Skeletal muscle satellite cell (primary cell): ENCODE measurements around the gene COX10.

Experiments
- H3K27me3 ChIP-seq: 2 replicates; pipeline ENCODE4 v1.7.0; 2013; ENCODE audit warnings: low read length; ENCODE audit not compliant: control insufficient read depth, insufficient read depth
- H3K36me3 ChIP-seq: 2 replicates; pipeline ENCODE4 v1.7.0; 2013; ENCODE audit warnings: mild to moderate bottlenecking, control low read depth, low read length; ENCODE audit not compliant: insufficient read depth
- H3K4me1 ChIP-seq: 2 replicates; pipeline ENCODE4 v1.7.0; 2013; ENCODE audit warnings: low read length; ENCODE audit not compliant: control insufficient read depth, insufficient read depth
- H3K4me2 ChIP-seq: 2 replicates; pipeline ENCODE4 v1.7.0; 2013; ENCODE audit warnings: mild to moderate bottlenecking, low read length
- H3K4me3 ChIP-seq: 2 replicates; pipeline ENCODE4 v1.7.0; 2013; ENCODE audit warnings: low read length
- H3K9ac ChIP-seq: 2 replicates; pipeline ENCODE4 v1.7.0; 2013; ENCODE audit warnings: mild to moderate bottlenecking, low read depth, low read length, moderate library complexity
- H3K9me3 ChIP-seq: replicated peaks from 2 replicates; pipeline ENCODE4 v1.7.0; 2013; ENCODE audit warnings: mild to moderate bottlenecking, control low read depth, low read length

The COX10 gene

GRCh38 chr17:14201021-14201987 is 132.0 kb downstream of the COX10 start:
- Histone ChIP-seq H3K4me2 (no peak overlapping the region), H3K36me3 (peaks cover 4% of the 10 kb centered on the region), H3K9ac (no peak overlapping the region), H3K27me3 (no peaks in the 10 kb centered on the region), H3K9me3 (no peaks in the 10 kb centered on the region), H3K4me3 (no peak overlapping the region), H3K4me1 (no peaks in the 10 kb centered on the region)

- Histone ChIP-seq H3K36me3 (peaks cover 4% of the 10 kb centered on the region), H3K4me1 (no peaks in the 10 kb centered on the region), H3K9me3 (no peaks in the 10 kb centered on the region), H3K4me3 (no peak overlapping the region), H3K9ac (no peak overlapping the region), H3K27me3 (no peaks in the 10 kb centered on the region), H3K4me2 (no peak overlapping the region)
These were observed 132.7 kb downstream of the COX10 start for GRCh38 chr17:14201988-14202380.

GRCh38 chr17:14202388-14203166 is 133.3 kb downstream of the COX10 start:
- Histone ChIP-seq H3K36me3 (peaks cover 4% of the 10 kb centered on the region), H3K9ac (no peak overlapping the region), H3K4me1 (no peaks in the 10 kb centered on the region), H3K4me3 (no peak overlapping the region), H3K27me3 (no peaks in the 10 kb centered on the region), H3K9me3 (no peaks in the 10 kb centered on the region), H3K4me2 (no peak overlapping the region)

GRCh38 chr17:14203388-14203787 is 134.1 kb downstream of the COX10 start:
- no peaks in the 10 kb centered on the region for H3K4me1 ChIP-seq
- H3K4me3 ChIP-seq, result no peak overlapping the region
- peaks cover 4% of the 10 kb centered on the region for H3K36me3 ChIP-seq
- H3K9me3 ChIP-seq, result no peaks in the 10 kb centered on the region
- no peaks in the 10 kb centered on the region for H3K27me3 ChIP-seq
- no peak overlapping the region for H3K4me2 ChIP-seq
- no peak overlapping the region for H3K9ac ChIP-seq

- H3K27me3 ChIP-seq, result no peaks in the 10 kb centered on the region
- H3K9me3 ChIP-seq, result no peaks in the 10 kb centered on the region
- no peaks in the 10 kb centered on the region for H3K4me1 ChIP-seq
- H3K9ac ChIP-seq, result no peak overlapping the region
- H3K36me3 ChIP-seq, result peaks cover 4% of the 10 kb centered on the region
- no peak overlapping the region for H3K4me3 ChIP-seq
- H3K4me2 ChIP-seq, result no peak overlapping the region
These were observed 134.8 kb downstream of the COX10 start for GRCh38 chr17:14204084-14204483.

- no peak overlapping the region for H3K4me2 ChIP-seq
- no peaks in the 10 kb centered on the region for H3K27me3 ChIP-seq
- H3K36me3 ChIP-seq, result peaks cover 3% of the 10 kb centered on the region
- no peaks in the 10 kb centered on the region for H3K9me3 ChIP-seq
- H3K4me1 ChIP-seq, result no peaks in the 10 kb centered on the region
- H3K9ac ChIP-seq, result no peak overlapping the region
- no peak overlapping the region for H3K4me3 ChIP-seq
These were observed 135.2 kb downstream of the COX10 start for GRCh38 chr17:14204546-14204945.

GRCh38 chr17:14205380-14205779 is 136.1 kb downstream of the COX10 start:
- Histone ChIP-seq H3K4me2 (no peak overlapping the region), H3K9me3 (no peaks in the 10 kb centered on the region), H3K36me3 (peaks cover 3% of the 10 kb centered on the region), H3K9ac (no peak overlapping the region), H3K4me3 (no peak overlapping the region), H3K27me3 (no peaks in the 10 kb centered on the region), H3K4me1 (no peaks in the 10 kb centered on the region)

- H3K27me3 ChIP-seq, result no peaks in the 10 kb centered on the region
- H3K9me3 ChIP-seq, result no peaks in the 10 kb centered on the region
- peaks cover 3% of the 10 kb centered on the region for H3K36me3 ChIP-seq
- H3K4me2 ChIP-seq, result no peak overlapping the region
- no peaks in the 10 kb centered on the region for H3K4me1 ChIP-seq
- no peak overlapping the region for H3K4me3 ChIP-seq
- no peak overlapping the region for H3K9ac ChIP-seq
These were observed 136.7 kb downstream of the COX10 start for GRCh38 chr17:14205992-14206461.

GRCh38 chr17:14206891-14207290 is 137.6 kb downstream of the COX10 start:
- Histone ChIP-seq H3K9ac (no peak overlapping the region), H3K4me1 (no peaks in the 10 kb centered on the region), H3K36me3 (peaks cover 3% of the 10 kb centered on the region), H3K27me3 (no peaks in the 10 kb centered on the region), H3K4me3 (no peak overlapping the region), H3K9me3 (no peaks in the 10 kb centered on the region), H3K4me2 (no peak overlapping the region)

- Histone ChIP-seq H3K9ac (no peak overlapping the region), H3K27me3 (no peaks in the 10 kb centered on the region), H3K4me1 (no peaks in the 10 kb centered on the region), H3K9me3 (no peaks in the 10 kb centered on the region), H3K4me3 (no peak overlapping the region), H3K36me3 (peaks cover 3% of the 10 kb centered on the region), H3K4me2 (no peak overlapping the region)
These were observed 138.5 kb downstream of the COX10 start for GRCh38 chr17:14207791-14208190.

GRCh38 chr17:14209215-14209614 is 139.9 kb downstream of the COX10 start:
- Histone ChIP-seq H3K9me3 (no peaks in the 10 kb centered on the region), H3K4me3 (no peak overlapping the region)

More at GRCh38 chr17:14209215-14209614, 139.9 kb downstream of the COX10 start:
- H3K36me3 ChIP-seq, result peaks cover 3% of the 10 kb centered on the region
- no peak overlapping the region for H3K4me2 ChIP-seq
- H3K9ac ChIP-seq, result no peak overlapping the region
- H3K4me1 ChIP-seq, result no peaks in the 10 kb centered on the region
- no peaks in the 10 kb centered on the region for H3K27me3 ChIP-seq
